GM12892 (cell line): ENCODE results near the gene ACYP2.

ENCODE experiments used
- DNase-seq: peaks from one replicate; pipeline ENCODE4 v3.0.0; 2011; ENCODE audit not compliant: insufficient read length
- FAIRE-seq: peaks from 2 replicates; lab custom pipeline; 2011; peaks lifted over from hg19 to GRCh38; lab: Jason Lieb, UNC
- POLR2A ChIP-seq: IDR thresholded peaks from 2 replicates; pipeline ENCODE4 v1.6.1; 2011; ENCODE audit warnings: low read depth, low read length, control low read depth
- POLR2AphosphoS5 ChIP-seq: IDR thresholded peaks from 2 replicates; pipeline ENCODE4 v1.6.1; 2011; ENCODE audit warnings: low read depth, low read length, control low read depth
- TAF1 ChIP-seq: IDR thresholded peaks from 2 replicates; pipeline ENCODE4 v1.6.1; 2011; ENCODE audit warnings: low read depth, mild to moderate bottlenecking, control low read depth, low read length, borderline replicate concordance

Gene ACYP2

DNA sequence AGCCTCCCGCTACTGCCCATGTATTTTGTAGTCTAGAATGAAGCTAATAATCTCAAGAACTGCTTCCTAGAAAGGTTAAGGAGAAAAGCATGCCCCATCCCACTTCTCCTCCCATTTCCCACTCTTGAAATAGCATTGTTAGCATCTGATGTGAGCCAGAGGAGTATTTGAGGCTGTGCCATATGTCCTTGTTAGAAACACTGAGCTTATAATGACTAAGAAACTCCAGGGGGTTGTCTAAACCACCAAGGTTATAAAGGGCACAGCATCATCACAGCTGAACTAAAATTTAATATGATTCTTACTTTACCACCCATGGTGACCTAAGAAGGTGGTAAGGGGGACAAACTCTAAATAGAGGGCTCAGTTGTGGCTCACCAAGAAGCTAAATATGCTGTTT is 124.0 kb downstream of the ACYP2 start:
- DNase-seq = no peak
- no peak for FAIRE-seq
- no peak for TF ChIP-seq POLR2A
- no peak for TF ChIP-seq TAF1
- TF ChIP-seq POLR2AphosphoS5 = no peak

DNA sequence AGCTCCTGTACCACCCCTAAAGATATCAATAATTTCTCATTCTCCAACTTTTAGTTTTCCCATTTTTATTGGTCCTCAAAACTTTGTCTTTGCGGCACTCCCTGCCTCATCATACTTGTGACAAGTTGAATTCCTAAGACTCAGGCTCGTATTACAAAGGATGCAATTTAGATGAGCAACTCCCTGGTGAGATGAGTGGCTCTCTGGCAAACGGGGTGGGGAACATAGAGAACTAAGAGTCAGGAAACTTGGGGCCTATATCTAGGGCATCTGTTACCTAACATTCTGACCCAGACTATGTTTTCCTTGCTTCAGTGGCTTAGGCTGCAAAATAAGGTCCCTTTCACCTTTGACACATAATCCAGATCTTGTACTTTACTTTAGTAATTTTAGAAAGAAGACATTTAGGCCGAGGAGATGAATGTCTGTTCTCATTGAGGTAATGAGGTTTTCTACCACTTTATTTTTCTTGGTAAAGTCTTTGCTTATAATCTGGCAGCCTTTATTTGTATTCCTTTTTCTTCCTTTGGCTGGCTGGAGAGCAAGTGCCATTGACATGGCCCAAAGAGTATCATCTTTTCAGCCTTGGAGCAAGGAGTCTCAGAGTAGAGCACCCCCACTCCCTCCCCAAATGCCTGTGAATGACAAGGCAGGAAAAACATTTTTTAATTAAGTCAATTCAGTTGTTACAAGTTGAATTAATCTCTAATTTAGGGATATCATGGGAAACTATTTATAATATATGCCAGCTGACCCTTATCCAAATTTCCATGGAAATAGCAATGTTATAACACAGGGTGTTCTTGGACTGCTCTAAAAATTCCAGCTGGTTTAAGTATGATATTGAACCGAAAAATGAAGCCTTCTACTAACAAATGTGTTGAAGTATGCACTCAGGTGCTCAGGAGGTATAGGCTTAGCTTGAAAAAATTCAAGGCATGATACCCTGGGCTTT is 125.4 kb downstream of the ACYP2 start:
- TF ChIP-seq POLR2AphosphoS5 (no peak), POLR2A (no peak), TAF1 (no peak)
- DNase-seq (no peak), FAIRE-seq (no peak)

DNA sequence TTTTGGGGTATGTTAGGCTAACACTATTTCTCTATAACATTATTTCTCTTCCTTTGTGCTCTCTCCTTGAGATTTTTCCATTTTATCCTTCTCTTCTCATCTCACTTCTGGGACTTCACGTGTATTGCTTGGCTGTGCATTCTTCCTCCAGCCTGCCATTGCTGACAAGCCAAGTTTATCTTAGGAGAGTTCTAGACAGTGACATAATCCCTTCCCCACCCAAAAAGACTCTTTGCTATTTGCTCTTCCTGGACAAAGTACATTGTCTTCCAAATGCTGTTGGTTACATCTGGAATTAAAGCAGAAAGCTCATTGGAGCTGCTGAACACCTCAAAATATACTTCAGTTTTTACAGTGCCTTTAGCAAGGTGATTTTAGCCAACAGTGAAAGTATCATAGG is 131.7 kb downstream of the ACYP2 start:
- DNase-seq (no peak), FAIRE-seq (no peak)
- TF ChIP-seq POLR2AphosphoS5 = no peak
- TF ChIP-seq TAF1 = no peak
- no peak for TF ChIP-seq POLR2A

DNA sequence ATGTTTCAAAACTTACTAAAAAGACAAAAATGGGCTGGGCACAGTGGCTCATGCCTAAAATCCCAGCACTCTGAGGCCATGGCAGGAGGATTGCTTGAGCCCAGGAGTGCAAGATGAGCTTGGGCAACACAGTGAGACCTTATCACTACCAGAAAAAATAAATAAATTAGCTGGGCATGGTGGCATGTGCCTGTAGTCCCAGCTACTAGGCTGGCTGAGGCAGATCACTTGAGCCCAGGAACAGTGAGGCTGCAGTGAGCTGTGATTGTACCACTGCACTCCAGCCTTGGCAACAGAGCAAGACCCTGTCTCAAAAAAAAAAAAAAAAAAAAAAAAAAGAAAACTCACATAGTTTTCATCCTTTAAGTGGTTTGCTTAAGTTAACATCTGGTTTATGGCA is 134.2 kb downstream of the ACYP2 start:
- TF ChIP-seq POLR2A (no peak), POLR2AphosphoS5 (no peak), TAF1 (no peak)
- DNase-seq (no peak), FAIRE-seq (no peak)

DNA sequence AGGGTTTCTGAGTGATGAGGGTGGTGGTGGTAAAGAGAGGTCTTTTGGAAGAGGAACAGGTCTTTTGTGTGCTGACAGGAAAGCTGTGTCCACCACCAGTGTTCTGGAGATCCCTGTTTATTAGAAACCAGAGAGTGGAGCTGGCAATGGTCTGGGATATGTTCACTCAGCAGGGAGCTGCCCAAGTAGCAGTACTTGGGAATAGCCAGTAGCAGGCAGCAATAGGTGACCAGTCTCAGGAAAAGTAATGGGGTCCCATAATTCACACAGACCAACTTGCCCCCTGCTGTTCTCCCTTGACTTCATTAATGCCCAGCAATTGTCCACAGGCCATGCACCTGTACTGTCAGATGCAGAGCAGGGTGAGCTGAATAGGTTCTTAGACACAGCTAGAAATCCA is 138.8 kb downstream of the ACYP2 start:
- DNase-seq = no peak
- TF ChIP-seq TAF1 (no peak), POLR2AphosphoS5 (no peak), POLR2A (no peak)
- no peak for FAIRE-seq

DNA sequence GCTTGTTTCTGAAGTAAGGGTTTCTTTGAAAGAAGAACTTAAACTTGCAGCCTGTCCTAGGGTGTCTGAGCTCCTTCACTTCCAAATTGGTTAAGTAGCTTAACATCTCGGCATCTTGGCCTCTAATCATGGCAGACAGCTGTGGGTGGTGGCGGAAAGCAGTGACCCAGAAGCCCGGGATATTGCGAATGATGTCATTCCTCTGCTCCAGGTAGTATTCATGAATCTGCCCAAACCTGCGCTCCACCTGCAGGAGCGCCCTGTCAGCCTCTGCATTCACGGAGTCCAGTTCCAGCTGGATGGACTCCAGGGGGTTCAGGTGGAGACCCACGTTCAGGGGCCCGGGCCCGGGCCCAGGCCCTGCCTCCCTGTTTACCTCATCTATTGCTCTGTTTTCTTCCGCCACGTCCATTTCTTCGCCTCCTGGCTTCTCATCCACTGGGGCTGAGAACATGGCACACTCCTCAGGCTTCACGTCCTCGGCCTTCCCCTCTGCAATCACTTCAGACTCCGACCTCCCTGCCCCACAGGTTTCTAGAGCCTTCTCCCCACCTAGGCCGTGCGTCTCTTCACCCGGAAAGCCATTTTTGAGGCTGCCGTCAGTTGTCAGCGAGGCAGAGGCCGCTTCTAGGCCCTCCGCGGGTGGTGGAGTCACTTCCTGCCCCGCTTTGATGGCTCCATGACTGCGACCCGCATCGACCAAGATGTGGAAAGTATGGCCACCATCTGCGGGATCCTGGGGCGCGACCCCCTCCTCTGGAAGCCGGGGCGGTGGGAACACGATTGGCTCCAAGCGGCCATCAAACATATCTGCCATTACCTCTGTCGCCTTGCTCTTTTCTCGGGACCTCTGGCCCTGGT is 140.0 kb downstream of the ACYP2 start:
- DNase-seq (no peak), FAIRE-seq (no peak)
- TF ChIP-seq POLR2A (no peak), POLR2AphosphoS5 (no peak), TAF1 (no peak)

DNA sequence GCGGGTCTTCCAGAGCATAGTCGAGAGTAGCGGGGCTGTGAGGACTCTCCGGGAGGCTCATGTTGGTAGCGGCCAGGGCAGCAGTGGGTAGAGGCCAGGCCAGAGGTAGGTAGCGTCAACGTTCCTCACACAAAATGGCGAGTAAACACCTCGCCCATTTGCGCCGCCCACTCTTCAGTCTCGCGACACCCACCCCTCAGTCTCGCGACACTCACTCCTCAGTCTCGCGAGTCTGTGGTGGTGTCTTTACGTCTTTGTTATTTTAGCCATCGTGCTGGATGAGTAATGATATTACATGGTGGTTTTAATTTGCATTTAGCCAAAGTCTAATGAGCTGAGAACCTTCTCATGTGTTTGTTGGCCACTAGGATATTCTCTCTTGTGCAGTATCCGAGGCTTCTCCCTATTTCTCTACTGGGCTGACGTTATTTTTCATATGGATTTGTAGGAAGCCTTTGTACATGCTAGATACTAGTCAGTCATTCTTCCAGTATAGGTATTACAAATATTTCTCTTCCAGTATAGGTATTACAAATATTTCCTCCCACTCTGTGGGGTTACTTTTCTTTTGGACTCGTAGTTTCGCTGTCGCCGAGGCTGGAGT is 140.8 kb downstream of the ACYP2 start, which contains the start of gene TSPYL6:
TSPYL6 (minus strand) TSS at position 139 of the 604 bp plus-strand sequence; CDS start at position 61, 78 bp downstream.
- TF ChIP-seq TAF1 (no peak), POLR2AphosphoS5 (no peak), POLR2A (no peak)
- FAIRE-seq (no peak), DNase-seq (no peak)

DNA sequence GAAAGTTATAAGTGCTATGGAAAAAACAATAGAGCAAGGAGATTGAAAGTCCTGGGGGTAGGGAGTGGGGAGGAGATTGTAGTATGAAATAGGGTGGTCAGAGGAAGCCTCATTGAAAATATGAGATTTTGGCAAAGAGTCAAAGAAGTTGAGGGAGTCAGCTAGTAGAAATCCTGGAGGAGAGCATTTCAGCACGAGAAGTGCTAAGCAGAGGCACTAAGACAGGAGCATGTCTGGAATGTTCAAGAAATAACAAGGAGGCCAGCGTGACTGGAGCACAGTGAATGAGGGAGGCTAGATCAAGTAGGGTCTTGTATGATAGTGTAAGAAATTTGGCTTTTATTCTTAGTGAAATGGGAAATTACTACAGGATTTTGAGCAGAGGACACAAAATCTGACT is 142.8 kb downstream of the ACYP2 start:
- no peak for TF ChIP-seq TAF1
- no peak for TF ChIP-seq POLR2A
- no peak for TF ChIP-seq POLR2AphosphoS5
- FAIRE-seq (no peak), DNase-seq (no peak)

DNA sequence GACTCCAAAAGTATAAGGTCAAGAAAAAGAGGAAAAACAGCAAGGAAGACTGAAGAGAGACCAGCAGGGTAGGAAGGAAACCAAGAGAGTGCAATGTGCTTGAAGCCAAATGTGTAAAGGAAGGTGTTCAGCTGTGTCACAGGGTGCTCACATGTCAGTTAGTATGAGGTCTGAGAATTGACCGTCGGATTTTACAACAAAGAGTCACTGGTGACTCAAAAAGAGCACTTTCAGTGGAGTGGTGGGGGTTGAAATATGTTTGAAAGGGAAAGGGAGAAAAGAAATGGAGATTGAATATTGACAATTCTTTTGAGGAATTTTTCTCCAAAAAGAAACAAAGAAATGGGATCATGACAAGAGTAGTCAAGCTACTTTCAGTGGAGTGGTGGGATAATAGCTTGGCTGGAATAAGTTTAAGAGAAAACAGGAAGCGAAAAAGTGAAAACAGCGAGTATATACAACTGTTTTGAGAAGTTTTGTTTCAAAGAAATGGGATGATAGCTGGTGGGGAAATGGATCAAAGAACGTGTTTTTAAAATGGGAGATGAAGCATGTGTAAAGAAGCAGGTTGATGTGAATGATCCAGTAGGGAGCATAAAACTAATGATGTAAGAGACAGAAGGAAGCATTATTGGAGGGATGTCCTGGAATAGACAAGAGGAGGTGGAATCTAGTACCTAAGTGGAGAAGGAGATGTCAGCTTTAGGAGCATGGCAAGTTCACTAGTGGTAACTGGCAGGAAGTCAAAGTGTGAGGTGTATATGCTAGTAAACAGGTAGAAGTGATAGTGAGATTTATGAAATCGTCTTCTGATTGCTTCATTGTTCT is 144.2 kb downstream of the ACYP2 start:
- TF ChIP-seq TAF1 (no peak), POLR2A (no peak), POLR2AphosphoS5 (no peak)
- no peak for DNase-seq
- FAIRE-seq = no peak

DNA sequence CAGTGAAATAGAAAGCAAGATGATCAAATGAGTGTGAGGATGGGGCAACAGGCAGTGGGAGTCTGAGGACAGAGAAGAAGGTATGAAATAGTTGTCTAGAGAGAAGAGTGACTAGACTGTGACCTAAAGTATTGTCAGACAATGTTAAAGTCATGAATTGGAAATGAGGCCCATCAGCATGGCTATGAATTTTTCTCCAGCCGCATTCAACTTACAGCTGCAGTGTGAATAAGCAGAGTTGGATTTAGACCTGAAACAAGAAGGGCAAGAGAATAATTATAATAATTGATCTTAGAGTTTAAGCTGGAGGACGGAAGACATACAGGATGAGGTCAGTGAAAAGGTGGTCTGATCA is 144.8 kb downstream of the ACYP2 start:
- FAIRE-seq = no peak
- no peak for DNase-seq

More for the DNA sequence above, 144.8 kb downstream of the ACYP2 start:
- TF ChIP-seq POLR2AphosphoS5 = no peak
- TF ChIP-seq TAF1 = no peak
- no peak for TF ChIP-seq POLR2A
